ENCODE results near the gene CD96. TPM values are rescaled to one million over a fixed set of nuclear protein-coding genes. Genes with fewer than 3 reads are reported as not detected.

CD96 gene
- total RNA-seq, 1 donor from 2014 or later = not detected

DNA sequence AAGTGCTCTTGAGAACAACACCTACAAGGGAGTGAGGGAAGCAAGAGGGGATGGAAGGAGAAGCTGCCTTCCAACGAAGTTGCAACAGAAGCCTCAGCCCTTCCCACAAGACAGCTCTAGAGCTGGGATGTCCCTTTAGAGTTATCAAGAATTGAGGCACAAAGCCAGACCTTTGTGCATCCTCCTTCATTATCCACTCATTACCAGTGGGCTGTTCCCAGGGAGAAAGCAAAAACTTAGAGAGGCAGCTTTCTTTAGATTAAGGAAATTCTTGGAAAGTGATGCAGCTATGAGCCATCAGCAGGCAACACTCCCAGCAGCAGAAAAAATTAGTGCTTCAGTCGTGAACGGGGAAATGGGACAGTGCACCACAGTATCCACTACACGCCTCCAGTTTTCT, 10.6 kb upstream of the CD96 start:
- Mint-ChIP-seq H3K27me3 (ENCODE audit: unreplicated experiment) (peaks cover 6% of the 10 kb centered on the region), H3K4me3 (ENCODE audit: unreplicated experiment) (no peak overlapping the region), H3K27ac (ENCODE audit: unreplicated experiment) (no peak overlapping the region), H3K36me3 (ENCODE audit: unreplicated experiment) (no peaks in the 10 kb centered on the region), H3K9me3 (ENCODE audit: unreplicated experiment) (peaks cover 13% of the 10 kb centered on the region), H3K4me1 (ENCODE audit: unreplicated experiment) (no peaks in the 10 kb centered on the region)
- DNase-seq (ENCODE audit: extremely low spot score, unreplicated experiment) = no peak
- TF ChIP-seq CTCF (IDR thresholded peaks at IDR 0.05) = no peak

DNA sequence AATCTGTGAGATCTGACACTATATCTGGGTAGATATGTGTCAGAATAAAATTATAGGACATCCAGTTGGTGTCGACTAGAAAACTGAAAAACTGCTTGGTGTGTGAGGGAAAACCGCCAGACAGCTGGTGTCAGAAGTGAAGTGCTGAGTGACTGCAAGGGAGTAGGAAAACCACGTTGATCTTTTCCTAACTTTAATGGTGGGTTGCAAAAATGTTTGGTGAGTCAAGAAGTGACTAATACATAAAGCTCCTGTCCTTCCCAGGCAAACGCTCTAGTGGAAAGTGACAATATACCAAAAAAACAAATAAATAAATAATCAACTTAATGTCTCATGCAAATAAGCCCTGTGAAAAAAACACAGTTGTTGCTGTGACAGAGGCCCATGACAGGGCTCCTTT, 7.3 kb upstream of the CD96 start:
- H3K9me3 Mint-ChIP-seq (ENCODE audit: unreplicated experiment) = peaks cover 4% of the 10 kb centered on the region
- no peak overlapping the region for H3K27ac Mint-ChIP-seq (ENCODE audit: unreplicated experiment)
- H3K4me1 Mint-ChIP-seq (ENCODE audit: unreplicated experiment) = peaks cover 14% of the 10 kb centered on the region
- H3K36me3 Mint-ChIP-seq (ENCODE audit: unreplicated experiment) = no peaks in the 10 kb centered on the region
- TF ChIP-seq CTCF (IDR thresholded peaks at IDR 0.05) = no peak
- DNase-seq (ENCODE audit: extremely low spot score, unreplicated experiment) = no peak
- peaks cover 3% of the 10 kb centered on the region for H3K27me3 Mint-ChIP-seq (ENCODE audit: unreplicated experiment)
- no peak overlapping the region for H3K4me3 Mint-ChIP-seq (ENCODE audit: unreplicated experiment)

DNA sequence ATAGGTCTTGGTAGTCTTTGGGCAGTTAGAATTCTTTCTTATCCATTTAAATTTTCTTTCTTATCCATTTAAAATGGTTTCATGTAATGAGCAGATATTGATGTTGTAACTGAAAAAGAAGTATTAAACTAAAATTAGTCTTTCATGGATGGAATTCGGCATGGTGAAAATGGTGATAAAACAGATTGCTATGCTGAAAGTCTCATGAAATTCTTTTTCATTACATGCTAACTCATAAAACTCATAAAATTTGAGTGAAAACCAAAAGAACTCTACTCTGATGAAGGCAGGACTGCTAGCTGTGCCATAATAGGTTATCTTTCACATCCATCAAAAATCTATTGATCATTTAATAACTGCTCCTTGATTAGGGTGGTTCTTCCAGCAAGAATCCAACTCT, 3.9 kb upstream of the CD96 start:
- Mint-ChIP-seq H3K27me3 (ENCODE audit: unreplicated experiment) (no peaks in the 10 kb centered on the region), H3K4me1 (ENCODE audit: unreplicated experiment) (peaks cover 23% of the 10 kb centered on the region), H3K9me3 (ENCODE audit: unreplicated experiment) (no peaks in the 10 kb centered on the region), H3K27ac (ENCODE audit: unreplicated experiment) (no peak overlapping the region), H3K36me3 (ENCODE audit: unreplicated experiment) (no peaks in the 10 kb centered on the region), H3K4me3 (ENCODE audit: unreplicated experiment) (no peak overlapping the region)
- no peak for DNase-seq (ENCODE audit: extremely low spot score, unreplicated experiment)
- no peak for TF ChIP-seq CTCF (IDR thresholded peaks at IDR 0.05)

GRCh38 chr3:111538681-111539083, 3.3 kb upstream of the CD96 start:
- no peaks in the 10 kb centered on the region for H3K36me3 Mint-ChIP-seq (ENCODE audit: unreplicated experiment)
- H3K27me3 Mint-ChIP-seq (ENCODE audit: unreplicated experiment) = no peaks in the 10 kb centered on the region
- H3K4me3 Mint-ChIP-seq (ENCODE audit: unreplicated experiment) = no peak overlapping the region
- H3K27ac Mint-ChIP-seq (ENCODE audit: unreplicated experiment) = no peak overlapping the region
- DNase-seq (ENCODE audit: extremely low spot score, unreplicated experiment) = no peak
- no peak for TF ChIP-seq CTCF (IDR thresholded peaks at IDR 0.05)
- H3K9me3 Mint-ChIP-seq (ENCODE audit: unreplicated experiment) = no peaks in the 10 kb centered on the region
- H3K4me1 Mint-ChIP-seq (ENCODE audit: unreplicated experiment) = peaks cover 23% of the 10 kb centered on the region

- peak; percentile 72 for TF ChIP-seq CTCF (IDR thresholded peaks at IDR 0.05)
- Mint-ChIP-seq H3K4me3 (ENCODE audit: unreplicated experiment) (no peak overlapping the region), H3K4me1 (ENCODE audit: unreplicated experiment) (peaks cover 23% of the 10 kb centered on the region), H3K9me3 (ENCODE audit: unreplicated experiment) (no peaks in the 10 kb centered on the region), H3K36me3 (ENCODE audit: unreplicated experiment) (no peaks in the 10 kb centered on the region), H3K27me3 (ENCODE audit: unreplicated experiment) (no peaks in the 10 kb centered on the region), H3K27ac (ENCODE audit: unreplicated experiment) (no peak overlapping the region)
- DNase-seq (ENCODE audit: extremely low spot score, unreplicated experiment) = no peak
Observed at GRCh38 chr3:111539351-111540331, 2.4 kb upstream of the CD96 start.
